NCI-H146 treated with DMSO at 0.1 percent for 48 hours (cell line): ENCODE results near the gene ETV7.
"Not testable (repeated sequence)": the region's sequence is repeated elsewhere in the genome, so short reads cannot be mapped to it uniquely, and the experiment has no call there.

Source experiments
- DNase-seq: peaks from one replicate; lab custom pipeline; 2025; ENCODE audit not compliant: unreplicated experiment; lab: John Stamatoyannopoulos, UW

The ETV7 gene

GRCh38 chr6:36387440-36388303, at the start of gene ETV7:
Gene ETV7 (minus strand): TSS chr6:36387669. CDS start chr6:36387541, 128 bp downstream.
- DNase-seq: no peak

DNA sequence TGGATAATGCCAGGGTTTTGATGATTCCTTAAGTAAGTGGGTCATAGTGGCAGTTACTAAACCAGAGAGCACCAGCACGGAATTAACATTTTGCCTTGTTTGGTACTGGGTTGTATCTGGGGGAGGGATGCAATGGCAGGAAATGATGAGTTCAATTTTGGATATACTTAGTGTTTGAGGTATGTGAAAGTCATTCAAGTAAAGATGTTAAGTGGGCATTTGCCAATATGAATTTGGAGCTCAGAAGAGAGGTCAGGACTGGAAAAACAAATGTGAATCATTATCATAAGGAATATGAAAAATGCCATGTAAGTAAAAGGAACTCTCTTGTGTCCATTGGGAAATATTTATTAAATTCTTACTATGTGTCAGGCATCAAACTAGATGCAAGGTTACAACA, 49.0 kb upstream of the ETV7 start:
- no peak for DNase-seq

DNA sequence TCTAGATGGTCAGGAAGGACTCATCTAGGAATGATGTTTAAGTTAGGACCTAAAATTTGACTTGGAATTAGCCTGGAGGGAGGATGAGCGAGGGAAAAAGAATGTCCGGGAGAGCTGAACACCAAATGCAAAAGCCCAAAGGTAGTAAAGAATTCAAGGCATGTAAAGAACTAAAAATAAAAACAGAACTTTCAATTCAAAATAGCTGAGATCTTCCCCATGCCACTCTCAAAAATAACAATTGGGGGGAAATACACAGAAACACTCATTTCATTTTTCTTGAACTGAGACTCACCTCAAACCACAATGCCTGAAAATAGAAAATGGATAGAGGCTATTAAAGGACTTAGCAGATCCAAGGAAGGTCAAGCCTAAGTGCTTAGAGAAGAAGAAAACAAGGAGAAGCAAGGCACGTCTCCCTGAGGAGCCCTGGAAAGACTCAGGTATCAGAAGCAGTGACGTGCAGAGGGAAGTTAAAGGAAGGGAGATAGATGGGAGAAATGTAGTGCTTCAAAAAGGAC, 44.7 kb upstream of the ETV7 start:
- DNase-seq: no peak

GRCh38 chr6:36431197-36431596, 43.7 kb upstream of the ETV7 start:
- no peak for DNase-seq

DNA sequence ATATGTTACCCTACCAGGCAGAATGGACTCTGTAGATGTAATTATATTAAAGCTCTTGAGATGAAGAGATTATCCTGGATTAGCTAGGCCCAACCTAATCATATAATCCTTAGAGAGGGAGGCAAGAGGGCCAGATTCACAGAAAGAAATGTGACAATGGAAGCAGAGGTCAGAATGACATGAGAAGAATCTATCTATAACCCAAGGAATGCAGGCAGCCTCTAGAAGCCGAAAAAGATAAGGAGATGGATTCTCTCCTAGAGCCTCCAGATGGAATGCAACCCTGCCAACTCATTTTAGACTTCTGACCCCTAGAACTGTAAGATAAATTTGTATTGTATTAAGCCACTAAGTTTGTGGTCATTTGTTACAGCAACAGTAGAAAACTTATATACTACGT, 42.9 kb upstream of the ETV7 start:
- no peak for DNase-seq

DNA sequence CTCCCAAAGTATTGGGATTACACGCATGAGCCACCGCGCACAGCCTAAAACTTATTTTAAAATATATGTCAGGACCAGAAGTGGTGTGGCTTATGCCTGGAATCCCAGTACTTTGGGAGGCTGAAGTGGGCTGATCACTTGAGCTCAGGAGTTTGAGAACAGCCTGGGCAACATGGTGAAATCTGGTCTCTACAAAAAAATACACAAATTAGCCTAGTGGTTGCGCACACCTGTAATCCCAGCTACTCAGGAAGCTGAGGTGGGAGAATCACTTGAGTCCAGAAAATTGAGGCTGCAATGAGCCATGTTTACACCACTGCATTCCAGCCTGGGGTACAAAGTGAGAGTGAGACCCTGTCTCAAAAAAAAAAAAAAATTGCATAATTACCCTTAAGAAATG, 41.4 kb upstream of the ETV7 start:
- no peak for DNase-seq

DNA sequence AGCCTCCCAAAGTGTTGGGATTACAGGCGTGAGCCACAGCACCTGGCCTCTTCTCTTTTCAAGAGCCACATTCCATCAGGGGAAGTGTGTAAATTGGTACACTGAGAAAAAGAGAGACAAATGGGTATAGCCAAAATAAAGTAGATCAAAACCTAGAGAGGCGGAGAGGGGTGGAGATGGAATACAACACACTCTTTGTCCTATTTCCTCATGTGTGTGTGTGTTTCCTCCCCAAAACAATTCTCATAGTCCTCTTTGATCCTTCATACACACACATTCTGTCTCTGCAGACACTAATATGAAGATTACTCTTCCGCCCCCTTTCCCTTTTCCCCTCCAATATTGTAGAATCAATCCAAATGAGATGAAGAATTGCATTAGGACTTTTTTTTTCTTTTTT, 39.2 kb upstream of the ETV7 start:
- DNase-seq: no peak

DNA sequence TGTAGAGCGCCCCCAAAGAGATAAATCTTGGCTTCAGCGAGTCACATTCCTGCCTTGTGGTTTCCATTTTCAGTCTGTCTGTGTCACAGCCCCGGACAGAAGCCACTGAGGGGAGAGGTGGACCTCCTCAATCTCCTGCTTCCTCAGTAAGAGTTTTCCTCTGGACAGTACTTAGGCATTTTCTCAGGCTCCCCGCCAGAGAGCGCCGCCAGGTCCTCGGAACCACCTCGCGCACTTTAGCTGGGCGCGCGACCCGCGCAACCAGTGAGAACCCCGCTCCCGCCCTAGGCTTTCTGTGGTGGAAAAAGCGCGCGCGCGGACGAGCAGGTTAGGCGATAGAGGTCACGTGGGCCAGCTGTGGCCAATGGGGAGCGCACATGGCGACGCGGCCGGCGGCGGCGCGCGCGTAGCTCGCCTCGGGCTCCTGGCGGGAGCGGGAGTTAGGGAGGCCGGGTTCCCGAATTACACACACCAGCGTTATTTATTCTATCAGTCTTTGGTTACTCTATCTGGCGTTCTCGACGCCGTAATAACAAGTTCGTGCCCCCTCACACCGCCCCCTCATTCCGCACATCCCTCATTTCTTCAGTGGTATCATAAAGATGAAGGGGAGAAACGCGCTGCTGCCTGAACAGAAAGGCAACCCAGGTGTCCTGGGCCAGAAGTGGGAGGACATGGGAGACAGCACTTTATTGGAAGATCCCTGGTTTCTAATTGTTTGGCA, 35.8 kb upstream of the ETV7 start:
- DNase-seq: peak; percentile 96

DNA sequence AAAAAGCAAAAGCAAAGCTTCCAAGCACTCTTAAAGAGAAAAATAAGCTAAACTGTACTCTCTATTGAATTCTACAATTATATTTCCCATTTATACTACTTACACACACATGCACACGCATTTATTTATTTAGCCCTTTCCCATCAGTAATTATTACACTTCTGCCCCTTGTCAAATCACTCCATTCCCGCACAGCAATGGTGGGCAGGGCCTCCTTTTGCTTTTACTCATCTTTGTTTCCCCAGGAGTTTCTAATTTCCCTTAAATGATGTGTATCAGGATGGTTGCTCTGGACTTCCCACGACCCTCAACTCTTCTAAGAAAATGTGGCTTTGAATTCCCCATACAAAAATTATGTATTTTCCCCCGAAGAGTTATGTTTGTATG, 35.2 kb upstream of the ETV7 start:
- DNase-seq: no peak

- DNase-seq: no peak
These were observed 31.8 kb upstream of the ETV7 start for GRCh38 chr6:36419310-36419709.

- DNase-seq: peak; percentile 4
These were observed 31.1 kb upstream of the ETV7 start for GRCh38 chr6:36418558-36418957.

DNA sequence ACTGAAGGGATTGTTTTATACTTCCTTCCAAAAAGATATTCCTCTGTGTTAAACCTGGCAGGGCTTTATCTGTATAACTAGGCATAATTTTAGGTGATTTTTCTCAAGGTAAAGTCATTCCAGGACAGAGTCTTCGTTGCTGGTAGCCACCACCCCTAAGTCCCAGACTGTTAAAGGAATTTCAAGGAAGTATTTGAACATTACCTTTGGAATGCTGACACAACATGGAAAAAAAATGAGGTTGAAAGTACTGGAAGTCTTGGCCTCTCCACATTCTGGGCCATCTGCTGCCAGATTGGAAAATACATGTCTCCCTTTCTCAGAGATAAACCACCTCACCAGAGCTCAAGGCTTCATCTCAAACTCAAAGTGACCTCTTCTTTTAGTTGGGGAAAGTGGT, 27.0 kb upstream of the ETV7 start:
- DNase-seq: no peak

- no peak for DNase-seq
These were observed 26.3 kb upstream of the ETV7 start for GRCh38 chr6:36413489-36414480.

DNA sequence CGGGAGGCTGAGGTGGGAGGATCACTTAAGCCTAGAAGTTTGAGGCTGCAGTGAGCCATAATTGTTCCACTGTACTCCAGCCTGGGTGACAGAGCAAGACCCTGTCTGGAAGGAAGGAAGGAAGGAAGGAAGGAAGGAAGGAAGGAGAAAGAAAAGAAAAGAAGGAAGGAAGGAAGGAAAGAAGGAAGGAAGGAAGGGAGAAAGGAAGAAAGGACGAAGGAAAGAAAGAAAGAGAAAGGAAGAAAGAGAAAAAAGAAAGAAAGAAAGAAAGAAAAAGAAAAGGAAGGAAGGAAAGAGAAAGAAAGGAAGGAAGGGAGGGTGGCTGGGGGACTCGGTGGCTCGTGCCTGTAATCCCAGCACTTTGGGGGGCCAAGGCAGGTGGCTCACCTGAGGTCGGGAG, 22.2 kb upstream of the ETV7 start:
- DNase-seq: not testable (repeated sequence)

DNA sequence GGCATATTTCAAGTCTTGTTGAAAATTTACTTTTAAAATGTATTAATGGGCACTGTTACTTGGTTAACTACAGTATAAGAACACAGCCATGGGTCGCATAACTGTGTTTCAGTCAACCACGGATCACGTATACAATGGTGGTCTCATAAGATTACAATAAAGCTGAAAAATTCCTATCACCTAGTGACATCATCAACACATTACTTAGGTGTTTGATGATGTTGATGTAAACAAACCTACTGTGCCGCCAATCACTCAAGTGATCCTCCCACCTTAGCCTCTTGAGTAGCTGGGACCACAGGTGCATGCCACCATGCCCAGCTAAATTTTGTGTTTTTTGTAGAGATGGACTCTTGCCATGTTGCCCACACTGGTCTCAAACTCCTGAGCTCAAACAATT, 16.7 kb upstream of the ETV7 start:
- no peak for DNase-seq

- DNase-seq: no peak
These were observed 15.0 kb upstream of the ETV7 start for GRCh38 chr6:36402481-36402880.

GRCh38 chr6:36399970-36400369, 12.5 kb upstream of the ETV7 start:
- no peak for DNase-seq

DNA sequence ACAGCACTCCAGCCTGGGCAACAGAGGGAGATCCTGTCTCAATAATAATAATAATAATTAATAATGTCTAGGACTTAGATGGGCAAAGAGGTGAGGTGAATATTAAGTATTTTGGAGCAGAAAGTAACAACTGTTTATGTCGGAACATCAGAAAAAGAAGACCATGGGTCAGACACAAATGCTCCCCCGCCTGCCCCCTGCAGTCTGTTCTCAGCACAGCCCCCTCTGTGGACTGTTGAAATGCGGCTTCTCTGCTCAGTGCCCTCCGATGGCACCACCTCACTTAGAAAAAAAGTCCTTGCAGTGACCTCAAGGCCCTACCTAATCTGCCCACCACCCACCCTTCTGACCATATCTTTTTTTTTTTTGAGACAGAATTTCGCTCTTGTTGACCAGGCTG, 5.2 kb upstream of the ETV7 start:
- DNase-seq: no peak

DNA sequence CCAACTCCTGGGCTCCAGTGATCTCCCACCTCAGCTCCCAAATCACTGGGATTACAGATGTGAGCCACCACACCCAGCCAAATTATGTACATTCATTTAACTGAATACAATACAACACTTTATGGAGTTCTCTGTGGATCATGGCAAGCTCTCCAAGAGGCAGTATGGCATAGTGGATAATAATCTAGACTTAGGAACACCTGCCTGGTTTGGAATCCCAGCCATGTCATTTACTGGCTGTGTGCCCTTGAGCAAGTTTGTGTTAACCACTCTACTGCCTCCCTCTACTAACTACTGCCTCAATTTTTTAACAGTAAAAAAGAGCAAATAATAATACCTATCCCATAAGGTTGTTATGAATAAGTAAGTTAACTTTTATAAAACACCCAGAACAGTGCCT, 1.9 kb upstream of the ETV7 start:
- no peak for DNase-seq

- no peak for DNase-seq
These were observed 702 bp downstream of the ETV7 start for GRCh38 chr6:36386495-36387439.
